Cardiac fibroblast (primary cell): ENCODE data around the gene ACKR3.
A peak's percentile ranks its signal among the peaks of the same experiment; 100 is the strongest.

Source experiments
- DNase-seq, 2 donors: peaks; one replicate each; pipeline versions ENCODE4 v3.0.0 to v3.0.0-alpha.2; 2010; ENCODE audit warnings: low read depth in 2 of 2
- H3K4me3 ChIP-seq, 2 donors: replicated peaks in 1 of 2; 1 replicate in 1 of 2; 2 replicates in 1 of 2; pipeline ENCODE4 v1.5.1; 2011; ENCODE audit warnings: low read depth in 2 of 2, low read length in 2 of 2, mild to moderate bottlenecking in 2 of 2, moderate library complexity in 1 of 2
- CTCF ChIP-seq: IDR thresholded peaks from one replicate; pipeline ENCODE4 v1.5.1; 2011; ENCODE audit warnings: low read depth, mild to moderate bottlenecking, low read length, inconsistent platforms

The ACKR3 gene

GRCh38 chr2:236631281-236631855, 61.7 kb downstream of the ACKR3 start:
- TF ChIP-seq CTCF, result no peak
- DNase-seq, result peak in 1 of 2 donors; percentile 61
- no peak overlapping the region for H3K4me3 ChIP-seq

GRCh38 chr2:236631856-236632291, 62.2 kb downstream of the ACKR3 start:
- DNase-seq, result no peak
- H3K4me3 ChIP-seq, result no peak overlapping the region
- no peak for TF ChIP-seq CTCF
